ENCODE results near the gene TAB2. TPM values are rescaled to one million over a fixed set of nuclear protein-coding genes. Genes with fewer than 3 reads are reported as not detected.
A peak's percentile ranks its signal among the peaks of the same experiment; 100 is the strongest.

Gene TAB2
- total RNA-seq, 2 experiments from 2014 or later = 121 to 123 TPM

- H3K36me3 Mint-ChIP-seq (ENCODE audit: low read depth) = peaks cover 29% of the 10 kb centered on the region
- ATAC-seq (ENCODE audit: poor library complexity) (no peak), DNase-seq (no peak)
- Histone ChIP-seq H3K9me3 (ENCODE audit: control insufficient read depth in 1 of 2, insufficient read depth in 1 of 2, low read length in 2 of 2) (no peaks in the 10 kb centered on the region), H3K27me3 (ENCODE audit: control insufficient read depth in 1 of 2, insufficient read depth in 2 of 2, low read length in 2 of 2) (no peaks in the 10 kb centered on the region), H3K4me1 (ENCODE audit: insufficient read depth, low read length) (peaks cover 3% of the 10 kb centered on the region), H3K27ac (ENCODE audit: low read depth in 1 of 2, low read length in 2 of 2) (no peak overlapping the region), H3K36me3 (ENCODE audit: insufficient read depth, low read length) (peaks cover 35% of the 10 kb centered on the region), H3K4me3 (ENCODE audit: low read length) (no peak overlapping the region)
- H3K9me3 Mint-ChIP-seq = no peaks in the 10 kb centered on the region
- H3K4me3 Mint-ChIP-seq = no peak overlapping the region
- intact Hi-C loops (cut with DNase I, micrococcal nuclease) = no loop called here
- ChIA-PET CTCF (interaction anchor here (1.7 kb wide), 2 partner anchors 17 to 367 kb away, joined by 3 to 4 read pairs; no protein-coding TSS in a partner anchor), POLR2A (interaction anchor here (0.5 kb wide), 1 partner anchor 709 kb away, joined by 4 read pairs; no protein-coding TSS in a partner anchor)
- no peaks in the 10 kb centered on the region for H3K27me3 Mint-ChIP-seq
- no peak for TF ChIP-seq CTCF (IDR thresholded peaks at IDR 0.05)
- no peaks in the 10 kb centered on the region for H3K4me1 Mint-ChIP-seq (ENCODE audit: low read depth)
- H3K27ac Mint-ChIP-seq = no peak overlapping the region
Observed at GRCh38 chr6:149448821-149449453, 131.4 kb downstream of the TAB2 start.

GRCh38 chr6:149449831-149450678 lies 132.5 kb downstream of the TAB2 start:
- no peak for DNase-seq
- Mint-ChIP-seq H3K4me3 (peak overlapping the region; percentile 15), H3K9me3 (no peaks in the 10 kb centered on the region), H3K4me1 (ENCODE audit: low read depth) (no peaks in the 10 kb centered on the region), H3K27ac (peak overlapping the region; percentile 36), H3K27me3 (no peaks in the 10 kb centered on the region), H3K36me3 (ENCODE audit: low read depth) (peaks cover 35% of the 10 kb centered on the region)
- Histone ChIP-seq H3K4me1 (ENCODE audit: insufficient read depth, low read length) (peaks cover 9% of the 10 kb centered on the region), H3K9me3 (ENCODE audit: control insufficient read depth in 1 of 2, insufficient read depth in 1 of 2, low read length in 2 of 2) (no peaks in the 10 kb centered on the region), H3K27ac (ENCODE audit: low read depth in 1 of 2, low read length in 2 of 2) (no peak overlapping the region), H3K36me3 (ENCODE audit: insufficient read depth, low read length) (peaks cover 45% of the 10 kb centered on the region), H3K27me3 (ENCODE audit: control insufficient read depth in 1 of 2, insufficient read depth in 2 of 2, low read length in 2 of 2) (no peaks in the 10 kb centered on the region), H3K4me3 (ENCODE audit: low read length) (no peak overlapping the region)
- peak; percentile 28 for ATAC-seq (ENCODE audit: poor library complexity)
- TF ChIP-seq CTCF (IDR thresholded peaks at IDR 0.05) = no peak
- intact Hi-C loops (cut with DNase I, micrococcal nuclease) = loop anchor here in 1 of 2 experiments (2.0 kb wide), 1 partner anchor 53 kb away; no protein-coding TSS in a partner anchor
- ChIA-PET CTCF (interaction anchor here (1.6 to 1.7 kb wide), 2 partner anchors 368 to 421 kb away, joined by 3 to 5 read pairs; no protein-coding TSS in a partner anchor), POLR2A (no interaction called here)

- CTCF ChIA-PET = interaction anchor here (1.6 kb wide), 1 partner anchor 422 kb away, joined by 5 read pairs; no protein-coding TSS in a partner anchor
- Mint-ChIP-seq H3K4me1 (ENCODE audit: low read depth) (no peaks in the 10 kb centered on the region), H3K27ac (no peak overlapping the region), H3K36me3 (ENCODE audit: low read depth) (peaks cover 41% of the 10 kb centered on the region), H3K27me3 (no peaks in the 10 kb centered on the region), H3K4me3 (peak overlapping the region; percentile 15), H3K9me3 (no peaks in the 10 kb centered on the region)
- H3K27ac ChIP-seq (ENCODE audit: low read depth in 1 of 2, low read length in 2 of 2) = no peak overlapping the region
- no peaks in the 10 kb centered on the region for H3K9me3 ChIP-seq (ENCODE audit: control insufficient read depth in 1 of 2, insufficient read depth in 1 of 2, low read length in 2 of 2)
- DNase-seq (no peak), ATAC-seq (ENCODE audit: poor library complexity) (no peak)
- no peaks in the 10 kb centered on the region for H3K27me3 ChIP-seq (ENCODE audit: control insufficient read depth in 1 of 2, insufficient read depth in 2 of 2, low read length in 2 of 2)
- H3K4me1 ChIP-seq (ENCODE audit: insufficient read depth, low read length) = peaks cover 12% of the 10 kb centered on the region
- peaks cover 52% of the 10 kb centered on the region for H3K36me3 ChIP-seq (ENCODE audit: insufficient read depth, low read length)
- no peak overlapping the region for H3K4me3 ChIP-seq (ENCODE audit: low read length)
- intact Hi-C loops (cut with DNase I, micrococcal nuclease) = loop anchor here in 1 of 2 experiments (2.0 kb wide), 1 partner anchor 54 kb away; no protein-coding TSS in a partner anchor
- POLR2A ChIA-PET = no interaction called here
- TF ChIP-seq CTCF (IDR thresholded peaks at IDR 0.05) = no peak
Observed at GRCh38 chr6:149450679-149451375, 133.3 kb downstream of the TAB2 start.

All from CD4-positive, alpha-beta T cell (primary cell).